GM19351 (cell line): ENCODE results near the gene IGSF5.

Experiments used
- ATAC-seq: cut with Tn5 transposase; IDR thresholded peaks from one replicate; pipeline ENCODE4 v1.9.1; 2021; ENCODE audit warnings: mild to moderate bottlenecking, moderate library complexity; ENCODE audit not compliant: unreplicated experiment

IGSF5 gene

GRCh38 chr21:39812983-39813382 lies 68.0 kb downstream of the IGSF5 start:
- ATAC-seq = no peak

- ATAC-seq = no peak
Observed at GRCh38 chr21:39818557-39818956, 73.6 kb downstream of the IGSF5 start.

GRCh38 chr21:39822042-39822441 lies 77.1 kb downstream of the IGSF5 start:
- ATAC-seq = no peak

GRCh38 chr21:39825250-39825649 lies 80.3 kb downstream of the IGSF5 start:
- no peak for ATAC-seq

GRCh38 chr21:39834543-39834942 lies 89.6 kb downstream of the IGSF5 start:
- no peak for ATAC-seq

GRCh38 chr21:39837861-39838359 lies 92.9 kb downstream of the IGSF5 start:
- ATAC-seq = no peak

- ATAC-seq = no peak
Observed at GRCh38 chr21:39840373-39841097, 95.6 kb downstream of the IGSF5 start.

GRCh38 chr21:39842741-39843459 lies 97.9 kb downstream of the IGSF5 start:
- no peak for ATAC-seq

- no peak for ATAC-seq
Observed at GRCh38 chr21:39843483-39843882, 98.5 kb downstream of the IGSF5 start.

GRCh38 chr21:39843916-39844315 lies 98.9 kb downstream of the IGSF5 start:
- ATAC-seq = no peak

- no peak for ATAC-seq
Observed at GRCh38 chr21:39845571-39846130, 100.7 kb downstream of the IGSF5 start.

GRCh38 chr21:39847877-39848276 lies 102.9 kb downstream of the IGSF5 start:
- ATAC-seq = no peak

GRCh38 chr21:39849014-39849655 lies 104.2 kb downstream of the IGSF5 start:
- no peak for ATAC-seq

GRCh38 chr21:39850333-39850732 lies 105.3 kb downstream of the IGSF5 start:
- ATAC-seq = no peak

GRCh38 chr21:39851002-39851618 lies 106.1 kb downstream of the IGSF5 start:
- ATAC-seq = no peak
